Stomach (tissue), 9 donors: ENCODE data around the gene DLGAP1. TPM values are rescaled to one million over a fixed set of nuclear protein-coding genes. Genes with fewer than 3 reads are reported as not detected.
"Not testable (repeated sequence)": the region's sequence is repeated elsewhere in the genome, so short reads cannot be mapped to it uniquely, and the experiment has no call there.

Source experiments
- DNase-seq, 2 donors: peaks; one replicate each; pipeline versions ENCODE4 v3.0.0 to v3.0.0-alpha.2; 2013 to 2019
- H3K27ac ChIP-seq, 5 donors: fragments of 200-600 bp in 4 of 5; sonication (generic) in 4 of 5; one replicate each; pipeline ENCODE4 v1.5.1; 2013 to 2019; ENCODE audit warnings: mild to moderate bottlenecking in 1 of 5, moderate library complexity in 1 of 5
- H3K27me3 ChIP-seq, 3 donors: fragments of 200-600 bp; sonication (generic); one replicate each; pipeline ENCODE4 v1.5.1; 2017 to 2019; ENCODE audit warnings: mixed run types in 1 of 3
- H3K36me3 ChIP-seq, 4 donors: fragments of 200-600 bp; sonication (generic); 1 replicate in 3 of 4; 2 replicates in 1 of 4; pipeline ENCODE4 v1.5.1; 2016 to 2019
- H3K4me1 ChIP-seq, 4 donors: fragments of 200-600 bp; sonication (generic); one replicate each; pipeline ENCODE4 v1.5.1; 2016 to 2019
- H3K4me3 ChIP-seq, 4 donors: fragments of 200-600 bp; sonication (generic) in 3 of 4; one replicate each; pipeline ENCODE4 v1.5.1; 2016 to 2019; ENCODE audit warnings: mild to moderate bottlenecking in 1 of 4
- H3K9me3 ChIP-seq, 4 donors: fragments of 200-600 bp; sonication (generic); one replicate each; pipeline ENCODE4 v1.5.1; 2016 to 2019
- EP300 ChIP-seq: sonication (generic); formaldehyde crosslinking; IDR thresholded peaks from one replicate; pipeline ENCODE4 v1.6.1; 2017; ENCODE audit warnings: antibody characterized with exemption
- POLR2A ChIP-seq, 4 donors: fragments of 450-650 bp; IDR thresholded peaks; one replicate each; pipeline ENCODE4 v1.6.1; 2016; ENCODE audit warnings: antibody characterized with exemption in 4 of 4, control low read depth in 2 of 4, mild to moderate bottlenecking in 1 of 4, moderate library complexity in 1 of 4
- POLR2AphosphoS5 ChIP-seq, 3 donors: sonication (generic); formaldehyde crosslinking; IDR thresholded peaks; one replicate each; pipeline ENCODE4 v1.6.1; 2016; ENCODE audit warnings: antibody characterized with exemption in 3 of 3
- WGBS, 5 donors: extraction: QIAGEN DNeasy Blood & Tissue Kit in 3 of 5; methylation state at CpG; one replicate each; pipeline versions ENCODE4 v1.1.5 to v1.1.7; 2013 to 2018; 5-methylcytosine and 5-hydroxymethylcytosine counted together
- intact Hi-C: fragments of 100-400 bp; cut with DNase I; formaldehyde crosslinking; loops from one replicate; pipeline ENCODE4 v1.15.1; 2023; ENCODE audit warnings: low total_unique reads
- polyA plus RNA-seq, 3 donors: library from polyadenylated mRNA; stranded (reverse); fragments of 200-250 nt; gene quantifications; one replicate each; pipeline ENCODE4 v1.2.3, GENCODE V29; 2013
- total RNA-seq, 5 donors: library from RNA; depleted of rRNA; stranded (reverse); fragments of >200 nt; gene quantifications; one replicate each; pipeline versions ENCODE4 v1.1.0 to v1.2.3, GENCODE V29; 2014 to 2016
- TF ChIP-seq, protein P1 (sequence below), 7 experiments: fragments of 450-650 bp in 4 of 7; fragments of 200-600 bp in 3 of 7; sonication (generic) in 3 of 7; IDR thresholded peaks; one replicate each; pipeline ENCODE4 v1.5.1; 2016 to 2019; ENCODE audit warnings: antibody characterized with exemption in 7 of 7, control low read depth in 2 of 7, mild to moderate bottlenecking in 1 of 7
- donor health status: healthy with polysubstance abuse.
- donor health status: Bipolar disorder and iron deficiency.
- donor health status: healthy.

Gene DLGAP1
- total and polyA plus RNA-seq, 8 donors: 0.06 to 7.0 (median 1.3) TPM; not detected in 1

- peak overlapping the region; percentile 16 to 37 (median 24) for H3K4me3 ChIP-seq
- peaks cover 10 to 49% (median 32%) of the 10 kb centered on the region in 4 donors for H3K4me1 ChIP-seq
- no peaks in the 10 kb centered on the region for H3K36me3 ChIP-seq
- intact Hi-C loops: no loop called here
- 4 to 7% (median 5%) methylated on average over 12 of the region's 12 CpGs for WGBS, 5 donors
- H3K27me3 ChIP-seq: no peaks in the 10 kb centered on the region
- H3K9me3 ChIP-seq: no peaks in the 10 kb centered on the region
- peak; percentile 37 to 91 (median 74) for TF ChIP-seq POLR2AphosphoS5 (IDR thresholded peaks at IDR 0.05)
- TF ChIP-seq, protein P1, sequence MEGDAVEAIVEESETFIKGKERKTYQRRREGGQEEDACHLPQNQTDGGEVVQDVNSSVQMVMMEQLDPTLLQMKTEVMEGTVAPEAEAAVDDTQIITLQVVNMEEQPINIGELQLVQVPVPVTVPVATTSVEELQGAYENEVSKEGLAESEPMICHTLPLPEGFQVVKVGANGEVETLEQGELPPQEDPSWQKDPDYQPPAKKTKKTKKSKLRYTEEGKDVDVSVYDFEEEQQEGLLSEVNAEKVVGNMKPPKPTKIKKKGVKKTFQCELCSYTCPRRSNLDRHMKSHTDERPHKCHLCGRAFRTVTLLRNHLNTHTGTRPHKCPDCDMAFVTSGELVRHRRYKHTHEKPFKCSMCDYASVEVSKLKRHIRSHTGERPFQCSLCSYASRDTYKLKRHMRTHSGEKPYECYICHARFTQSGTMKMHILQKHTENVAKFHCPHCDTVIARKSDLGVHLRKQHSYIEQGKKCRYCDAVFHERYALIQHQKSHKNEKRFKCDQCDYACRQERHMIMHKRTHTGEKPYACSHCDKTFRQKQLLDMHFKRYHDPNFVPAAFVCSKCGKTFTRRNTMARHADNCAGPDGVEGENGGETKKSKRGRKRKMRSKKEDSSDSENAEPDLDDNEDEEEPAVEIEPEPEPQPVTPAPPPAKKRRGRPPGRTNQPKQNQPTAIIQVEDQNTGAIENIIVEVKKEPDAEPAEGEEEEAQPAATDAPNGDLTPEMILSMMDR (IDR thresholded peaks at IDR 0.05): no peak
- H3K27ac ChIP-seq: peak overlapping the region; percentile 72 to 97 (median 91)
- DNase-seq: peak in 1 of 2 donors; percentile 71
Observed at GRCh38 chr18:3604498-3605408, 850.4 kb downstream of the DLGAP1 start.

- WGBS, 5 donors: 9 to 22% (median 14%) methylated on average over 4 of the region's 4 CpGs
Observed at GRCh38 chr18:3604235-3604497, 850.9 kb downstream of the DLGAP1 start.

DNA sequence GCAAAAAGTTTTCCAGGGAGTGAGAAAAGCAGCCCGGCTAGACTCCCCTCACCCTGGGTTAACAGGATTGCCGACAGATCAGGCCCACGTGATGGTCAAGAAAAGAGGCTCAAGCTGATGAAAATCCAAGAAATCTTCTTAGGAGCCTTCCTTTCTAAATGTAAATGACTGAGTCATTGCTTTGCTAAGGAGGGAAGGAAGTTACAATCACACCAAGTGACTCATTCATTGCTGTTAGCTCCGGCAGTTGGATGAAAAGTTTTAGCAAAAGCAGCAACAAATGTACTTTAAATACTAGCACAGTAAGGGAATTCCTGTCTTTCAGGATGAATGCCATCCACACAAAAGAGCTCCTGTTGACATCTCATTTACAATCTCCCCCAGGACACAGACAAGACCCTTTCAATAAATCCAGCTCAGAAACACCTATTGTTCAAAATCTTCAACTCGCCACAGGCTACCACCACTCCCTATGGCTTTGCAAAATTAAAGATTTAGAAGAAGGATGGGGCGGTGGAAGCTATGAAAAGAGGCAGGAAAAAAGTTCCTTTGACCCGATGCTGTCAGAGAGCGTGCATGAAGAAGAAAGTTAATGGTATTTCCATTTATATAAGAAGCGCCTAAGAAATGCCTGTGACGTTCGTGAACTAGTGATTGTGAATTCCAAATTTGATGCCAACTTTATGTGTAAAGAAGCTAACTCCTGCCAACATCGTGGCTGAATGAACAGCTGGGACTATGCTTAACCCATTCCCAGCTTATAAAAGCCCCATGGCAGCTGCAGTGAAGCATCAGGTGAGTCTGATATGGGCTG is 851.5 kb downstream of the DLGAP1 start:
- intact Hi-C loops: no loop called here

More at GRCh38 chr18:3604235-3604497, 850.9 kb downstream of the DLGAP1 start:
- peaks cover 10 to 51% (median 32%) of the 10 kb centered on the region in 4 donors for H3K4me1 ChIP-seq
- peak overlapping the region; percentile 88 to 97 (median 93) for H3K27ac ChIP-seq
- intact Hi-C loops: no loop called here
- H3K36me3 ChIP-seq: no peaks in the 10 kb centered on the region
- no peaks in the 10 kb centered on the region for H3K27me3 ChIP-seq
- TF ChIP-seq, protein P1 (IDR thresholded peaks at IDR 0.05): no peak
- TF ChIP-seq EP300 (no peak), POLR2AphosphoS5 (IDR thresholded peaks at IDR 0.05) (no peak), POLR2A (IDR thresholded peaks at IDR 0.05) (no peak)
- DNase-seq: no peak
- peak overlapping the region; percentile 16 to 37 (median 24) for H3K4me3 ChIP-seq
- no peaks in the 10 kb centered on the region for H3K9me3 ChIP-seq

GRCh38 chr18:3601106-3601755 is 853.9 kb downstream of the DLGAP1 start:
- peak overlapping the region in 2 of 5 donors; percentile 35 to 91 for H3K27ac ChIP-seq
- intact Hi-C loops, H3K27me3 ChIP-seq, H3K36me3 ChIP-seq, DNase-seq, H3K9me3 ChIP-seq, H3K4me3 ChIP-seq: not testable (repeated sequence)
- H3K4me1 ChIP-seq: peaks cover 24 to 72% (median 51%) of the 10 kb centered on the region in 4 donors
- WGBS, 5 donors: 95 to 98% (median 96%) methylated on average over 12 of the region's 12 CpGs

More for the DNA sequence above, 851.5 kb downstream of the DLGAP1 start:
- no peaks in the 10 kb centered on the region for H3K9me3 ChIP-seq
- no peaks in the 10 kb centered on the region for H3K36me3 ChIP-seq
- WGBS, 5 donors: 3 to 10% (median 7%) methylated on average over 12 of the region's 12 CpGs
- peak overlapping the region; percentile 32 to 41 (median 35) for H3K4me3 ChIP-seq
- DNase-seq: peak; percentile 55 to 86
- H3K4me1 ChIP-seq: peaks cover 10 to 56% (median 34%) of the 10 kb centered on the region in 4 donors
- TF ChIP-seq POLR2AphosphoS5 (IDR thresholded peaks at IDR 0.05) (peak; percentile 77 to 88 (median 85)), EP300 (no peak)
- peak overlapping the region; percentile 88 to 97 (median 93) for H3K27ac ChIP-seq
- no peaks in the 10 kb centered on the region for H3K27me3 ChIP-seq

DNA sequence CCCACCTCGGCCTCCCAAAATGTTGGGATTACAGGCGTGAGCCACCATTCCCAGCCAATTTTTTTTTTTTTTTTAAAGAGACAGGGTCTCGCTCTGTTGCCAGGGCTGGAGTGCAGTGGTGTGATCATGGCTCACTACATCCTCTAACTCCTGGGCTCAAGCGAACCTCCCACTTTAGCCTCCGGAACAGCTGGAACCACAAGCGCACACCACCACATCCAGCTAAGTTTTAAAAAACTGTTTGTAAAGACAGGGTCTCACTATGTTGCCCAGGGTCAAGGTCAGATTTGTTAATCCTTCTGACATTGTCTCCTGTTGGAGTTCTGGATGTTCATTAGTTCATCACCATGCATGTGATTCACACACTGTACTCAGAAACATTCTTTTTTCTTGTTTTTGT is 855.2 kb downstream of the DLGAP1 start:
- no peaks in the 10 kb centered on the region for H3K27me3 ChIP-seq
- H3K9me3 ChIP-seq: no peaks in the 10 kb centered on the region
- DNase-seq: no peak
- intact Hi-C loops: no loop called here
- TF ChIP-seq, protein P1 (IDR thresholded peaks at IDR 0.05): no peak
- no peak for TF ChIP-seq POLR2AphosphoS5 (IDR thresholded peaks at IDR 0.05)
- TF ChIP-seq POLR2A (IDR thresholded peaks at IDR 0.05): no peak
- TF ChIP-seq EP300: no peak
- H3K27ac ChIP-seq: peak overlapping the region in 3 of 5 donors; percentile 22 to 96 (median 41)
- H3K4me1 ChIP-seq: peaks cover 34 to 72% (median 52%) of the 10 kb centered on the region in 4 donors
- peaks cover 0 to 5% (median 0%) of the 10 kb centered on the region in 4 donors for H3K36me3 ChIP-seq
- 92 to 95% (median 92%) methylated on average over 6 of the region's 6 CpGs for WGBS, 5 donors
- no peak overlapping the region for H3K4me3 ChIP-seq
